ENCODE measurements around the gene CYYR1. TPM values are rescaled to one million over a fixed set of nuclear protein-coding genes. Genes with fewer than 3 reads are reported as not detected.

Gene CYYR1
- polyA plus RNA-seq, 1 experiment = not detected

DNA sequence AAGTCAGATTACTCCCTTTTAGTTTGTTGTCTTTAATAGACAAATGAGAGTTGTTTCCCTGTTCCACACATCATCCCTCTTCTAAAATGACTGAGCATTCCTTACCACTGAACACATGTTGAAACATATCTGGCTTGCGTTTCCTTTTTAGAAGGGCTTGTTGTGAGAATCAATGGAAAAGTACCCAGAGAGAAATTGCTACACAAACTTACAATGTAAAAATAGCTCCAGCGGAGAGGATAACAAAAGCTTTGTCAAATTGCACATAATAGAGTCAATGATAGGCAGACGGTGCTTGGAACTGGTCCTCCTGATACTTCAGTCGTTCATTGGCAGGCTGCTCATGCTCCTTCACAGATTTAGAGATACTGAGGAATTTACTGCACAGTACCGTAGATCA, 123.9 kb downstream of the CYYR1 start:
- TF ChIP-seq, protein P1, sequence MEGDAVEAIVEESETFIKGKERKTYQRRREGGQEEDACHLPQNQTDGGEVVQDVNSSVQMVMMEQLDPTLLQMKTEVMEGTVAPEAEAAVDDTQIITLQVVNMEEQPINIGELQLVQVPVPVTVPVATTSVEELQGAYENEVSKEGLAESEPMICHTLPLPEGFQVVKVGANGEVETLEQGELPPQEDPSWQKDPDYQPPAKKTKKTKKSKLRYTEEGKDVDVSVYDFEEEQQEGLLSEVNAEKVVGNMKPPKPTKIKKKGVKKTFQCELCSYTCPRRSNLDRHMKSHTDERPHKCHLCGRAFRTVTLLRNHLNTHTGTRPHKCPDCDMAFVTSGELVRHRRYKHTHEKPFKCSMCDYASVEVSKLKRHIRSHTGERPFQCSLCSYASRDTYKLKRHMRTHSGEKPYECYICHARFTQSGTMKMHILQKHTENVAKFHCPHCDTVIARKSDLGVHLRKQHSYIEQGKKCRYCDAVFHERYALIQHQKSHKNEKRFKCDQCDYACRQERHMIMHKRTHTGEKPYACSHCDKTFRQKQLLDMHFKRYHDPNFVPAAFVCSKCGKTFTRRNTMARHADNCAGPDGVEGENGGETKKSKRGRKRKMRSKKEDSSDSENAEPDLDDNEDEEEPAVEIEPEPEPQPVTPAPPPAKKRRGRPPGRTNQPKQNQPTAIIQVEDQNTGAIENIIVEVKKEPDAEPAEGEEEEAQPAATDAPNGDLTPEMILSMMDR (IDR thresholded peaks at IDR 0.05; ENCODE audit: low read depth, low read length) = no peak
- DNase-seq (ENCODE audit: low read depth, low spot score) = peak; percentile 3
- no peaks in the 10 kb centered on the region for H3K27me3 ChIP-seq (ENCODE audit: control insufficient read depth, insufficient read depth, low read length)
- no peaks in the 10 kb centered on the region for H3K9me3 ChIP-seq (ENCODE audit: control insufficient read depth, insufficient read depth, low read length)
- no peak overlapping the region for H3K4me3 ChIP-seq (ENCODE audit: low read depth, low read length)
- ChIA-PET CTCF (no interaction called here), POLR2A (no interaction called here)
- no peak overlapping the region for H3K27ac ChIP-seq (ENCODE audit: low read depth, low read length)

DNA sequence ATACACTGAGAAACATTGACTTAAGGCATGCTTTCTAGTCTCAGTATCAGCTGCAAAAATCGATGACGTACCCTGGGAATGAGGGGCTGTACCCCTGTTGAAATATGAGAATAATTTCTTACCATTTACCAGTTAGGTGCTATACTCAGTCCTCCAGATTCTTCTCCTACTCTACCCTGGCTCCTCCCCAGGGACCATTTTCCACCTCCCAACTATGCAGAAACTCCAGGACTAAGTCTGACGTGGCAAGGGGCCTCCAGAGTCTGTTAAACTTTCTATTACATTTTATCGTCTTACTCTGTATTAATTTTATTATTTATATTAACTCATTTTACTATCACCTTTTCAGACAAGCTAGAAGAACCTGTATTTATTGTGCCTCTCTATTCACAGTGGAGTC, 124.3 kb downstream of the CYYR1 start:
- DNase-seq (ENCODE audit: low read depth, low spot score) = no peak
- CTCF ChIA-PET = no interaction called here
- TF ChIP-seq, protein P1 (IDR thresholded peaks at IDR 0.05; ENCODE audit: low read depth, low read length) = no peak
- Histone ChIP-seq H3K27ac (ENCODE audit: low read depth, low read length) (no peak overlapping the region), H3K4me3 (ENCODE audit: low read depth, low read length) (no peak overlapping the region), H3K9me3 (ENCODE audit: control insufficient read depth, insufficient read depth, low read length) (no peaks in the 10 kb centered on the region), H3K27me3 (ENCODE audit: control insufficient read depth, insufficient read depth, low read length) (no peaks in the 10 kb centered on the region)
- POLR2A ChIA-PET = no interaction called here

DNA sequence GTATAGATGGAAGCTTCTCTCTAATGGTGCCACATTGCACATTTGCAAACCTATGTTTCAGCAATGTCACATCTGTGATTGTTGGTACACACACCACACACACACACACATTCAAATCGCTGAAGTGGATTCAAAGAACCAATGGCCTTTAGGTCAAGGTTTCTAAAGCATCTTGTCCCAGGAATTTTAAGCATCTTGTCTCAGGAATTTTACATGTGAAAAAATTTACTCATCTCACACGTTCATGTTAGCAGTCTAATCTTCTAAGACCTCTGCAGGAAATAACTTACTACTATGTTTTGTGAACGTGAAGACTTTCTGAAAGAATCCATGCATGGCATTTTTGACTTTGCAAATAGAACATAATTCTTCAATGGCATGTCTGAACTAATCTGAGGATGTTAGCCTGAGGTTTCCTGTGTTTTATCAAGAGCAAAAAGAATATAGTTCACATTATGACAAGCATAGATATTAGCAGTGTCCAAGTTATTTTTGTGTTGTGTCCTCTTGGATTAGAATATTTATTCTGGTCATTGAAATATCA, 125.1 kb downstream of the CYYR1 start:
- CTCF ChIA-PET = no interaction called here

DNA sequence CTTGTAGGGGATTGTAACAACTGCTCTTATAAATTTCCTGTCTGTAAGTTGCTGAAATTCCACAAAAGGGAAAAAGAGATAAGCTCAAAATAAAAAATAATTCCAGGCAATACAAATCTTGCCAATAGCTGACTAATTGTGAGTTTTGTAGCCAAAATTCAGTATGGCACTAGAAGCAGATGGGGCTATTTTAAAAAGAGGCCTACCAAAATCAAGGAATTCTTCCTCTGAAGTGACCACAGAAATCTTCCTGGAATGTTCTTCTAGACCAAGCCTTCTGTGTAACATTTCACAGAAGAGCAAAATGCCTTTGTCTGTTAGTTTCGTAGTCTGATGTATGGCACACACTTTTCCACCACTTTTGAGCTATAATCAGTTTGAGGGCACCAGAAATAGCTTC, 127.6 kb downstream of the CYYR1 start:
- no peak for DNase-seq (ENCODE audit: low read depth, low spot score)
- Histone ChIP-seq H3K27me3 (ENCODE audit: control insufficient read depth, insufficient read depth, low read length) (no peaks in the 10 kb centered on the region), H3K4me3 (ENCODE audit: low read depth, low read length) (no peak overlapping the region), H3K9me3 (ENCODE audit: control insufficient read depth, insufficient read depth, low read length) (no peaks in the 10 kb centered on the region), H3K27ac (ENCODE audit: low read depth, low read length) (no peak overlapping the region)
- ChIA-PET CTCF (no interaction called here), POLR2A (no interaction called here)
- TF ChIP-seq, protein P1 (IDR thresholded peaks at IDR 0.05; ENCODE audit: low read depth, low read length) = no peak

More for the DNA sequence above, 125.1 kb downstream of the CYYR1 start:
- Histone ChIP-seq H3K9me3 (ENCODE audit: control insufficient read depth, insufficient read depth, low read length) (no peaks in the 10 kb centered on the region), H3K27ac (ENCODE audit: low read depth, low read length) (no peak overlapping the region), H3K4me3 (ENCODE audit: low read depth, low read length) (no peak overlapping the region), H3K27me3 (ENCODE audit: control insufficient read depth, insufficient read depth, low read length) (no peaks in the 10 kb centered on the region)
- TF ChIP-seq, protein P1 (IDR thresholded peaks at IDR 0.05; ENCODE audit: low read depth, low read length) = no peak
- DNase-seq (ENCODE audit: low read depth, low spot score) = no peak
- POLR2A ChIA-PET = no interaction called here

DNA sequence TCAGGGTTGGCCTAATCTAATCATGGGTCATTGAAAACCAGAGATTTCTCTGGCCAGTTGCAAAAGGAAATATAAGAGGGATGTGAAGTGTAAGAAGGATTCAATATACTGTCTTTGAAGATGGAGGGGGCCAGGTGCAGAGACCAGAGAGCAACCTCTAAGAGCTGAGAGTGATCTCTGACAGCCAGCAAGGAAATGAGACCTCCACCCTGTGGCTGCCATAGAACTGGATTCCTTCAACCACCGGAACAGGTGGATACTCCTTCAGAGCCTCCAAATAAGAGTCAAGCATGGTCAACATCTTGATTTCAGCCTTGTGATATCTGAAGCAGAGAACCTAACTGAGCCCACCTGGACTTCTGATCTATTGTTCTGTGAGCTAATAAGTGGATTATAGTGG, 128.4 kb downstream of the CYYR1 start:
- ChIA-PET POLR2A (no interaction called here), CTCF (no interaction called here)
- no peak for DNase-seq (ENCODE audit: low read depth, low spot score)
- Histone ChIP-seq H3K27me3 (ENCODE audit: control insufficient read depth, insufficient read depth, low read length) (no peaks in the 10 kb centered on the region), H3K9me3 (ENCODE audit: control insufficient read depth, insufficient read depth, low read length) (no peaks in the 10 kb centered on the region), H3K27ac (ENCODE audit: low read depth, low read length) (no peak overlapping the region), H3K4me3 (ENCODE audit: low read depth, low read length) (no peak overlapping the region)
- TF ChIP-seq, protein P1 (IDR thresholded peaks at IDR 0.05; ENCODE audit: low read depth, low read length) = no peak
